AG04449 (cell line): ENCODE data around the gene LAMA2.

Experiments used
- CTCF ChIA-PET: fragments of 350-600 bp; formaldehyde crosslinking; extraction: SDS; loops from one replicate; lab custom pipeline; 2021; ENCODE audit warnings: antibody characterized with exemption; lab: Yijun Ruan, JAX
- POLR2A ChIA-PET: fragments of 400-600, 350-600 bp; formaldehyde crosslinking; extraction: SDS; loops from one replicate; lab custom pipeline; 2020; ENCODE audit warnings: antibody characterized with exemption, inconsistent platforms; lab: Yijun Ruan, JAX
- DNase-seq: peaks from one replicate; pipeline ENCODE4 v3.0.0-alpha.2; 2010; ENCODE audit warnings: low read depth, low spot score
- H3K4me3 ChIP-seq: 2 replicates; pipeline ENCODE4 v1.5.1; 2011; ENCODE audit warnings: low read depth, mild to moderate bottlenecking, control low read depth, low read length
- TF ChIP-seq, protein P1 (sequence below): IDR thresholded peaks from one replicate; pipeline ENCODE4 v1.5.1; 2011; ENCODE audit warnings: mild to moderate bottlenecking, moderate library complexity, low read length, control low read depth, inconsistent platforms; ENCODE audit not compliant: insufficient read depth; ENCODE audit errors: missing control alignments

Gene LAMA2

DNA sequence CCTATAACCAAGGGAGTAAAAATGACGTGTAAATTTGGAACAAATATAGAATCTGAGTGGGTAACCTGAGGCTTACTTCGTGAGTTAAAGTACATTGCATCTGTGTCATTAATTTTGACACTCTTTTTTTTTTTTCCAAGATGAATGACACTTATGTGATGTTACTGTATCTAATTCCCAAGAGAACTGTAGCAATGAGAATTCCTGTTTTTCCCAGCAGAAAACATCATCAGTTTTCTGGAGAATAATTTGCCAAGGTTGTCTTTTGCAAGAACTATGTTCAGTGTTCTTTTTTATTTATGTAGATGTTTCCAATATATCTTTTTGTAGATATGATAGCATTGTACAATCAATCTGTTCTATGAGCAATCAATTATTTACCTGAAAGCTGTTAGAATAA, 543.4 kb downstream of the LAMA2 start:
- POLR2A ChIA-PET, result no interaction called here
- CTCF ChIA-PET, result no interaction called here
- no peak overlapping the region for H3K4me3 ChIP-seq
- no peak for DNase-seq
- TF ChIP-seq, protein P1, sequence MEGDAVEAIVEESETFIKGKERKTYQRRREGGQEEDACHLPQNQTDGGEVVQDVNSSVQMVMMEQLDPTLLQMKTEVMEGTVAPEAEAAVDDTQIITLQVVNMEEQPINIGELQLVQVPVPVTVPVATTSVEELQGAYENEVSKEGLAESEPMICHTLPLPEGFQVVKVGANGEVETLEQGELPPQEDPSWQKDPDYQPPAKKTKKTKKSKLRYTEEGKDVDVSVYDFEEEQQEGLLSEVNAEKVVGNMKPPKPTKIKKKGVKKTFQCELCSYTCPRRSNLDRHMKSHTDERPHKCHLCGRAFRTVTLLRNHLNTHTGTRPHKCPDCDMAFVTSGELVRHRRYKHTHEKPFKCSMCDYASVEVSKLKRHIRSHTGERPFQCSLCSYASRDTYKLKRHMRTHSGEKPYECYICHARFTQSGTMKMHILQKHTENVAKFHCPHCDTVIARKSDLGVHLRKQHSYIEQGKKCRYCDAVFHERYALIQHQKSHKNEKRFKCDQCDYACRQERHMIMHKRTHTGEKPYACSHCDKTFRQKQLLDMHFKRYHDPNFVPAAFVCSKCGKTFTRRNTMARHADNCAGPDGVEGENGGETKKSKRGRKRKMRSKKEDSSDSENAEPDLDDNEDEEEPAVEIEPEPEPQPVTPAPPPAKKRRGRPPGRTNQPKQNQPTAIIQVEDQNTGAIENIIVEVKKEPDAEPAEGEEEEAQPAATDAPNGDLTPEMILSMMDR, result no peak

DNA sequence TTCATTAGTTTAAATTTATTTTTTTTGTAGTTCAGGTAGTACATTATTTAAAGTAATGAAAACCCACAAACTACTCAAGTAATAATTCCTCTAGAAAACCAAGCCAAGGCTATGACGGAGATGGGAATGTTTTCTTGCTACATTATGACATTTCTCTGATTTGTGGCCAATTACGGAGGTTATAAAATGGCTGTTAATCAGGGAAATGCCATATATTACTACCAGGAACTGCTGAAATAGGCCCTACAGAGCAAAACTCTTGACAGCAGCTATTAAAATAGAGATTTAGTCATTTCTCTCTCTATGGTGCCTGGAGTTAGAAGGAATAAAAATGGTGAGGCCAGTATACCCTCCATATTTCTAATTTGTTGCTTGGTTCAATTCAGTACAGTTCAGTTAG, 547.0 kb downstream of the LAMA2 start:
- TF ChIP-seq, protein P1, result no peak
- POLR2A ChIA-PET, result no interaction called here
- CTCF ChIA-PET, result no interaction called here
- DNase-seq, result no peak
- H3K4me3 ChIP-seq, result no peak overlapping the region

DNA sequence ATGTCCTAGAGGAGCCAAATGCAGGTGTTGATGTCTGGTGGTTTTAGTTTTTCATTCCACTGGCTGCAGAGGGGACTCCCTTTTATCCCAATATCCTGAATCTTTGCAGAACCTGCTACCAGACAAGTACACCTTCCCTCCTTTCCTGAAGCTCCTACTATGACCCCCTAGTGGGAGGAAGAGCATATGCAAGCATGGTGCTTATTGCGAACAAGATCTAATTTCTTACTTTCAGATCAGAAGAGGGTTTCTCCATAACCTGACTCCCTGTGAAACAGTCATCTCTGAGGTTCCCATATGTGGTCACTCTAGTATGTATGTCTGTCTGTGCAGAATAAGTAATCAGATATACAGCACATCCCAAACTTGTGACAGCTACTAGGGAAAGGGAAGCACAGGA, 549.8 kb downstream of the LAMA2 start:
- ChIA-PET POLR2A (no interaction called here), CTCF (interaction anchor here (1.5 kb wide), 1 partner anchor 12 kb away, joined by 4 read pairs; no protein-coding TSS in a partner anchor)
- no peak overlapping the region for H3K4me3 ChIP-seq
- DNase-seq, result no peak
- TF ChIP-seq, protein P1, result no peak

DNA sequence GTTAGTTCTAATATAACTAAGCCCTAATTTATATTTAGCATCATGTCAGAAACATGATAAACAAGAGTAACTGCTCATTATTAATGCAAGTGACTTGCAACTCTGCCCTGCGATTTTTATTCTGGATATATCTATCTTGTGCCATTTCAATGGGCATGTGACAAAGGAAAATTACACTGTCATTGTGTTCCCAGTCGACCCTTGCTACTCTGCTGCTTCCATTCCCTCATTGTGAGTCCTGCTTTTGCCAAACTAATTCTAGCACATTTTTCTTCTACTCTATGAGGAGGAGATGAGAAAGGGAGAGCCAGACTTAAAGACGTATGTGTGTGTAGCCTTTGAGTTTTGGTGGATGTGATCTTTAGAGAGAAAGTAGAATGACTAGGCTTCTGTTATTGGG, 551.2 kb downstream of the LAMA2 start:
- no peak for DNase-seq
- no peak overlapping the region for H3K4me3 ChIP-seq
- TF ChIP-seq, protein P1, result no peak
- ChIA-PET POLR2A (no interaction called here), CTCF (no interaction called here)

DNA sequence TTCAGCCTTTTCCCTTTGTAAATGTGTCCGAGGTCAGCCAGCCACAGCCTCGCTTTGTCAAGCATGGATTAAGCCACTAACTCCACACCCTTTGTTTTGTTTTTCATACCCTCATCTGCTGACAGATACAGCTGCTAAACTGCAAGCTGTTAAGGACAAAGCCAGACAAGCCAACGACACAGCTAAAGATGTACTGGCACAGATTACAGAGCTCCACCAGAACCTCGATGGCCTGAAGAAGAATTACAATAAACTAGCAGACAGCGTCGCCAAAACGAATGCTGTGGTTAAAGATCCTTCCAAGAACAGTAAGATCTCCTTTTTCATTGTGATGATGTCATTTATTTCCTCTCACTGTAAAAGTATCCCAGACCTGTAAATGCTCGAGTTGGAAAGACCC, 557.8 kb downstream of the LAMA2 start:
- no peak overlapping the region for H3K4me3 ChIP-seq
- DNase-seq, result no peak
- TF ChIP-seq, protein P1, result no peak
- POLR2A ChIA-PET, result no interaction called here
- CTCF ChIA-PET, result no interaction called here

DNA sequence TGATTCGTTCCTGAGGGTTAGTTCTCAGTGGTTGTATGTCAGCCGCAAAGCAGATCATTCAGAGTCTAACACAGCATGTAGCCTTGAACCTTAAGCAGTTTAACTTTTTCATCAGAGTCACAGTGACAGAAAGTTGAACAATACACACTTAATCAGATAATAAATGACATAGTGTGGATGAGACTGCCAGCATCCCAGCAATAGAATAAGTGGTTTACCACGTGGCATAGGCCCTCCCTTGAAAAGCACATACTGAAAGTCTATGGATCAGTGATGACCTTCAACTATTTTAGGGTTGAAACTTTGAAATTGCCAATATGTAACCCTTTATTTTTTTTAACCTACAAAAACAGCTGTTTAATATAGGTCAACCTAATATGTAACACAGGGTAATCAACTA, 561.7 kb downstream of the LAMA2 start:
- POLR2A ChIA-PET, result no interaction called here
- TF ChIP-seq, protein P1, result no peak
- H3K4me3 ChIP-seq, result no peak overlapping the region
- DNase-seq, result no peak
- CTCF ChIA-PET, result no interaction called here
